H9 (cell line): ENCODE measurements around the gene ASGR2. TPM values are rescaled to one million over a fixed set of nuclear protein-coding genes. Genes with fewer than 3 reads are reported as not detected.

ENCODE experiments used
- DNase-seq: peaks from one replicate; pipeline ENCODE4 v3.0.0-alpha.2; 2017
- H2AFZ ChIP-seq: one replicate; pipeline ENCODE4 v1.6.1; 2013; ENCODE audit warnings: mild to moderate bottlenecking, low read length, control low read depth, moderate library complexity
- H2AK5ac ChIP-seq: 2 replicates; pipeline ENCODE4 v1.6.1; 2013; ENCODE audit warnings: low read length, control low read depth, mixed read lengths; ENCODE audit not compliant: insufficient read length
- H2BK120ac ChIP-seq: one replicate; pipeline ENCODE4 v1.6.1; 2013; ENCODE audit warnings: low read depth, mild to moderate bottlenecking, low read length, control low read depth, inconsistent platforms; ENCODE audit not compliant: poor library complexity, severe bottlenecking
- H2BK12ac ChIP-seq: 2 replicates; pipeline ENCODE4 v1.6.1; 2013; ENCODE audit warnings: low read length, control low read depth, mixed read lengths, low read depth; ENCODE audit not compliant: insufficient read length
- H2BK15ac ChIP-seq: 2 replicates; pipeline ENCODE4 v1.6.1; 2013; ENCODE audit warnings: low read depth, low read length, control low read depth
- H2BK20ac ChIP-seq: one replicate; pipeline ENCODE4 v1.6.1; 2013; ENCODE audit warnings: low read depth, mild to moderate bottlenecking, low read length, control low read depth, inconsistent platforms; ENCODE audit not compliant: poor library complexity, severe bottlenecking
- H2BK5ac ChIP-seq: 2 replicates; pipeline ENCODE4 v1.6.1; 2013; ENCODE audit warnings: low read length, control low read depth, mixed read lengths; ENCODE audit not compliant: insufficient read length
- H3K14ac ChIP-seq: 2 replicates; pipeline ENCODE4 v1.6.1; 2013; ENCODE audit warnings: low read length, control low read depth; ENCODE audit not compliant: insufficient read depth
- H3K18ac ChIP-seq: 2 replicates; pipeline ENCODE4 v1.6.1; 2013; ENCODE audit warnings: low read depth, mild to moderate bottlenecking, mixed read lengths, low read length, control low read depth; ENCODE audit not compliant: insufficient read length
- H3K23ac ChIP-seq: 2 replicates; pipeline ENCODE4 v1.6.1; 2013; ENCODE audit warnings: low read length, control low read depth, mixed read lengths, low read depth; ENCODE audit not compliant: insufficient read length
- H3K23me2 ChIP-seq: 2 replicates; pipeline ENCODE4 v1.6.1; 2013; ENCODE audit warnings: low read depth, mild to moderate bottlenecking, mixed read lengths, low read length, control low read depth; ENCODE audit not compliant: insufficient read length, poor library complexity, severe bottlenecking
- H3K27ac ChIP-seq: 2 replicates; pipeline ENCODE4 v1.5.1; 2013; ENCODE audit warnings: low read length, control low read depth, mixed read lengths, low read depth; ENCODE audit not compliant: insufficient read length
- H3K27me3 ChIP-seq: 2 replicates; pipeline ENCODE4 v1.6.1; 2013; ENCODE audit warnings: low read length, control low read depth, inconsistent platforms; ENCODE audit not compliant: insufficient read depth
- H3K4ac ChIP-seq: 2 replicates; pipeline ENCODE4 v1.6.1; 2013; ENCODE audit warnings: low read depth, mild to moderate bottlenecking, control low read depth, inconsistent platforms, low read length, moderate library complexity
- H3K4me1 ChIP-seq: 2 replicates; pipeline ENCODE4 v1.6.1; 2013; ENCODE audit warnings: low read length, control low read depth, inconsistent platforms; ENCODE audit not compliant: insufficient read depth
- H3K4me2 ChIP-seq: 2 replicates; pipeline ENCODE4 v1.6.1; 2013; ENCODE audit warnings: low read length, control low read depth, mixed read lengths; ENCODE audit not compliant: insufficient read length, insufficient read depth
- H3K56ac ChIP-seq: 2 replicates; pipeline ENCODE4 v1.6.1; 2013; ENCODE audit warnings: low read depth, mild to moderate bottlenecking, mixed read lengths, low read length, control low read depth; ENCODE audit not compliant: insufficient read length
- H3K79me1 ChIP-seq: 2 replicates; pipeline ENCODE4 v1.6.1; 2013; ENCODE audit warnings: low read depth, mild to moderate bottlenecking, moderate library complexity, low read length, control low read depth, inconsistent platforms; ENCODE audit not compliant: insufficient read depth, poor library complexity, severe bottlenecking
- H3K79me2 ChIP-seq: 2 replicates; pipeline ENCODE4 v1.6.1; 2013; ENCODE audit warnings: low read length, control low read depth, inconsistent platforms; ENCODE audit not compliant: insufficient read depth
- H3K9ac ChIP-seq: 2 replicates; pipeline ENCODE4 v1.6.1; 2013; ENCODE audit warnings: low read length, control low read depth, mixed read lengths; ENCODE audit not compliant: insufficient read length; ENCODE audit errors: extremely low read depth
- H3K9me3 ChIP-seq: one replicate; pipeline ENCODE4 v1.6.1; 2013; ENCODE audit warnings: low read depth, low read length, inconsistent platforms; ENCODE audit not compliant: control insufficient read depth
- H3T11ph ChIP-seq: one replicate; pipeline ENCODE4 v1.6.1; 2013; ENCODE audit warnings: mild to moderate bottlenecking, low read length, control low read depth, inconsistent platforms
- H4K20me1 ChIP-seq: one replicate; pipeline ENCODE4 v1.6.1; 2013; ENCODE audit not compliant: control insufficient read depth, insufficient read length, insufficient read depth
- H4K5ac ChIP-seq: 2 replicates; pipeline ENCODE4 v1.6.1; 2013; ENCODE audit warnings: low read depth, mild to moderate bottlenecking, mixed read lengths, low read length, control low read depth; ENCODE audit not compliant: insufficient read length
- H4K8ac ChIP-seq: replicated peaks from 2 replicates; pipeline ENCODE4 v1.6.1; 2013; ENCODE audit warnings: low read length, control low read depth, mixed read lengths, low read depth; ENCODE audit not compliant: insufficient read length
- H4K91ac ChIP-seq: 2 replicates; pipeline ENCODE4 v1.6.1; 2013; ENCODE audit warnings: low read depth, mild to moderate bottlenecking, moderate library complexity, mixed read lengths, low read length, control low read depth; ENCODE audit not compliant: insufficient read length
- H3K27ac Mint-ChIP-seq, 3 experiments: 2 replicates in 2 of 3; 3 replicates in 1 of 3; pipeline ENCODE4 v1.8.0; 2020 to 2021; ENCODE audit warnings: mixed read lengths in 3 of 3, mild to moderate bottlenecking in 1 of 3, moderate library complexity in 1 of 3
- H3K27me3 Mint-ChIP-seq: 2 replicates; pipeline ENCODE4 v1.8.0; 2021; ENCODE audit warnings: low read depth, mild to moderate bottlenecking, moderate library complexity, mixed read lengths
- H3K36me3 Mint-ChIP-seq, 3 experiments: 2 replicates in 2 of 3; 3 replicates in 1 of 3; pipeline ENCODE4 v1.8.0; 2020 to 2021; ENCODE audit warnings: low read depth in 3 of 3, mixed read lengths in 3 of 3; ENCODE audit not compliant: insufficient read depth in 1 of 3
- H3K4me1 Mint-ChIP-seq, 2 experiments: 2 replicates each; pipeline ENCODE4 v1.8.0; 2020; ENCODE audit warnings: mixed read lengths in 2 of 2
- H3K4me3 Mint-ChIP-seq, 2 experiments: 2 replicates in 1 of 2; 3 replicates in 1 of 2; pipeline ENCODE4 v1.8.0; 2020 to 2021; ENCODE audit warnings: mild to moderate bottlenecking in 2 of 2, mixed read lengths in 2 of 2, moderate library complexity in 1 of 2
- H3K9me3 Mint-ChIP-seq, 2 experiments: 2 replicates in 1 of 2; 3 replicates in 1 of 2; pipeline ENCODE4 v1.8.0; 2020; ENCODE audit warnings: mild to moderate bottlenecking in 2 of 2, mixed read lengths in 2 of 2, moderate library complexity in 1 of 2
- WGBS: extraction: QIAGEN DNeasy Blood & Tissue Kit; methylation state at CpG from one replicate; pipeline ENCODE4 v1.1.7; 2013; ENCODE audit warnings: missing lambda C conversion rate, low lambda C conversion rate, mixed read lengths; ENCODE audit not compliant: insufficient read length; ENCODE audit errors: extremely low coverage; 5-methylcytosine and 5-hydroxymethylcytosine counted together
- total RNA-seq: library from RNA; stranded (reverse); gene quantifications from 2 replicates; pipeline ENCODE4 v1.2.1, GENCODE V29; 2021
- TF ChIP-seq, protein P1 (sequence below): fragments of 200-600 bp; sonication (generic); conservative IDR thresholded peaks from 3 replicates; pipeline ENCODE4 v1.8.0; 2021; ENCODE audit warnings: antibody characterized with exemption, mild to moderate bottlenecking

ASGR2 gene
- total RNA-seq, 1 experiment from 2014 or later = not detected

DNA sequence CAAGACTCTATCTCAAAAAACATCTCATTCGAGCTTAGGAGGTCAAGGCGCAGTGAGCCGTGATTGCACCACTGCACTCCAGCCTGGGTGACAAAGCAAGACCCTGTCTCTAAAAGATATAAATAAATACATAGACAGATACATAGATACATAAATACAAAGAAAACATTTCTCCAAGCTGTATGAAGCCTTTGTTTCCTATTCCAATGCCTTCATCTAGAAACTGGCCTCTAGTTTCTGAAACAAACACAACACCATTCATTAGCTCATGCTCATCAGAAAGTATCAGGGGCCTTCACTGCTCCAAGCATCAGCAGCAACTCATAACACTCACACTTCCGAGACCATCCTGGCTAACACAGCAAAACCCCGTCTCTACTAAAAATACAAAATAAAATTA is 10.3 kb upstream of the ASGR2 start:
- Mint-ChIP-seq H3K4me1 (peaks cover 6 to 8% of the 10 kb centered on the region in 2 experiments), H3K4me3 (no peak overlapping the region), H3K9me3 (no peaks in the 10 kb centered on the region; a peak in 1 of 5 replicates), H3K27ac (no peak overlapping the region), H3K27me3 (peaks cover 31% of the 10 kb centered on the region), H3K36me3 (no peaks in the 10 kb centered on the region)
- Histone ChIP-seq H4K91ac (no peak overlapping the region), H2BK5ac (no peak overlapping the region), H2BK12ac (no peak overlapping the region), H3K23me2 (no peaks in the 10 kb centered on the region), H3K9me3 (no peaks in the 10 kb centered on the region), H3K79me2 (no peaks in the 10 kb centered on the region), H2BK20ac (no peak overlapping the region), H3K18ac (no peak overlapping the region), H2AFZ (no peak overlapping the region), H3K4me1 (peaks cover 2% of the 10 kb centered on the region; the same call in 1 of the 2 replicates), H4K20me1 (no peaks in the 10 kb centered on the region), H2AK5ac (no peak overlapping the region), H3K79me1 (no peaks in the 10 kb centered on the region), H3K23ac (no peak overlapping the region), H2BK15ac (no peak overlapping the region), H3K4ac (no peak overlapping the region), H3K27me3 (no peaks in the 10 kb centered on the region), H3T11ph (no peak overlapping the region), H3K4me2 (no peak overlapping the region), H2BK120ac (no peak overlapping the region), H4K5ac (no peak overlapping the region), H3K27ac (no peak overlapping the region), H3K9ac (no peak overlapping the region), H3K56ac (no peak overlapping the region), H4K8ac (no peak overlapping the region), H3K14ac (no peak overlapping the region)
- WGBS = no CpG with 5 or more reads among the region's 5 CpGs
- TF ChIP-seq, protein P1, sequence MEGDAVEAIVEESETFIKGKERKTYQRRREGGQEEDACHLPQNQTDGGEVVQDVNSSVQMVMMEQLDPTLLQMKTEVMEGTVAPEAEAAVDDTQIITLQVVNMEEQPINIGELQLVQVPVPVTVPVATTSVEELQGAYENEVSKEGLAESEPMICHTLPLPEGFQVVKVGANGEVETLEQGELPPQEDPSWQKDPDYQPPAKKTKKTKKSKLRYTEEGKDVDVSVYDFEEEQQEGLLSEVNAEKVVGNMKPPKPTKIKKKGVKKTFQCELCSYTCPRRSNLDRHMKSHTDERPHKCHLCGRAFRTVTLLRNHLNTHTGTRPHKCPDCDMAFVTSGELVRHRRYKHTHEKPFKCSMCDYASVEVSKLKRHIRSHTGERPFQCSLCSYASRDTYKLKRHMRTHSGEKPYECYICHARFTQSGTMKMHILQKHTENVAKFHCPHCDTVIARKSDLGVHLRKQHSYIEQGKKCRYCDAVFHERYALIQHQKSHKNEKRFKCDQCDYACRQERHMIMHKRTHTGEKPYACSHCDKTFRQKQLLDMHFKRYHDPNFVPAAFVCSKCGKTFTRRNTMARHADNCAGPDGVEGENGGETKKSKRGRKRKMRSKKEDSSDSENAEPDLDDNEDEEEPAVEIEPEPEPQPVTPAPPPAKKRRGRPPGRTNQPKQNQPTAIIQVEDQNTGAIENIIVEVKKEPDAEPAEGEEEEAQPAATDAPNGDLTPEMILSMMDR = no peak
- no peak for DNase-seq
